ENCODE data around the gene GDPD5.
A peak's percentile ranks its signal among the peaks of the same experiment; 100 is the strongest.

Gene GDPD5

DNA sequence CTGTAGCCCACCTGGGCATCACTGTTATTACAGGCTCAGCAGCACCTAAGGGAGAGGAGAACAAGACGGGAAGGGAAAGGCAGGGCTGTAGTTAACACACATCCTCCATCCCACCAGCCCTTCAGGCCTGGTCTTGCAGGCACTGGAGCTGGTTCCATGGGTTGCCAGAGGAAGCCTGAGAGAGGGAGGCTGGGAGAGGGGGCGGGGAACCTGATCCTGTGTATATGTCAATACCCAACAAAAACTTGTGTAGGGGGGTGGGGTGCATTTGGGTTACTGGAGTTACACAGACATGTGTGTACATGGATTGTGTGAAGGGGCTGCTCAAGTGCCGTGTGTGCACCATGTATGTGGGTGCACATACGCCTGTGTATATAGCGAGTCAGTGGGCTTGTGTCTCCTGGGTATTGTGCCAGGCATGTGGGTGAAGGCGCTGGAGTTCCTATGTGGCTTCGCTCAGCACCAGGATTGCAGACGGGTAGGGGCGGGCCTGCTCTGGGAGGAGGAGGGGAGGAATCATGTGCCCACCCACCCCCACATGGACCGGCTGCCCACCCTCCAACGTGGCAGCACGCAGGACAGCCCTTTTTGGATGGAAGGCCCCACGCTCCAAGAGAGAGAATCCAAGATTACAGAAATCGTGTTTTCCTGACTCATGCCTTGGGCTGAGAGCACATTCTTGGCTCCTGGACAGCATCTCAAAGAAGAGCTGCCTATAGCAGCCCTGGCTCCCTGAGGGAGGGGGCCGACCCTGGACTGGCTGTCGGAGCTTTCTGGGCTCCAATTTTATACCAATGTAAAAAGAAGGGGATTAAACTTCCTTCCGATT, 32.1 kb upstream of the GDPD5 start:
- peak; percentile 96 for DNase-seq

DNA sequence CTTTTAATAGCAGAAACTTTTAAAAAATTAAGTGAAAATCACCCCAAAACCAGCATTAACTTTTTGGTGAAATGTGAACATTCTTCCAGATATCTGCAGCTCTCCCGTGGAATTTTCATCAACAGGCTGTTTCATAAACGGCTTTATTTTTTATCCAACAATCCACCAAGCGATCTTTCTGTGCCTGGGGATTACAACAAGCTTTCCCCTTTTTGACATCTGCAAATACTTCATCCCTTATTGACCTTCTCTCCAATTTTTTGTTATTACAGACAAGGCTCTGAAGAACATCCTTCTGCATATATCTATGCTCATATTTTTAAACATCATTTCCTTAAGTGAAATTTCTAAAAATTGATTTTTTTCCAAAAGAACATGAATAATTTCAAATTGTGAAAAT, 30.5 kb upstream of the GDPD5 start:
- no peak for DNase-seq

DNA sequence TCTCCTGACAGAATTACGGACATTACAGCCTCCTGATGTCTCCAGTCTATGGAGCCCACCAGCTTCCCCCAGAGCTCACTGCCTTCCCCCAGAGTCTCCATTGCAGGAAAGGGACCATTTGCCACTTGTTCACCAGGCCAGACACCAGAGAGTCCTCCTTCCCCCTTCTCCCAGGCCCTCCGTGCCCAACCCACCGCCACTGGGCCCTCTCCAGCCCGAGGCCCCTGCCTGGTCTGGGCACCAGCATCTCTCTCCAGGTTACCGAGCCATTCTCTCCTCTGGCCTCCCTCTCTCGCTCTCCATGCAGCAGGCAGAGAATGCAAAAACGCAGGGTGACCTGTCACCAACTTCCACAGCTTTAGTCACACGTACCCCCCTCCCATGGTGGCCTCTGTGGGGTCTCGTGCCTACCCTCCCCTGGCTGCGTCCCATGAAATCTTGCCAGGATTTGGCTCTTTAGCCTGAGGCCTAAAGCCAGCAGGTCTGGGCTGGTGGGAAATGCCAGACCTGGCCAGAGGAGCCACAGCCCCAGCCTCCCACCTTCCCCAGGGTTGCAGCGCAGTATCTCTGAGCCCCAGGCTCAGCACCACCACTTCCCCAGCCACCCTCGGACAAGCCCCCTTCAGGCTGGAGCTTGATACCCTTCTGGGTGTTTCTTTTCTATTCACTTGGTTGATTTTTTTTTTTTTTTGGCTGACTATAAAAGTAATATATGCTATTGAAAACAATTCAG, 29.5 kb upstream of the GDPD5 start:
- no peak for DNase-seq

- peak; percentile 98 for DNase-seq
These were observed 28.7 kb upstream of the GDPD5 start for GRCh38 chr11:75554258-75555022.

- no peak for DNase-seq
These were observed 28.1 kb upstream of the GDPD5 start for GRCh38 chr11:75553889-75554257.

DNA sequence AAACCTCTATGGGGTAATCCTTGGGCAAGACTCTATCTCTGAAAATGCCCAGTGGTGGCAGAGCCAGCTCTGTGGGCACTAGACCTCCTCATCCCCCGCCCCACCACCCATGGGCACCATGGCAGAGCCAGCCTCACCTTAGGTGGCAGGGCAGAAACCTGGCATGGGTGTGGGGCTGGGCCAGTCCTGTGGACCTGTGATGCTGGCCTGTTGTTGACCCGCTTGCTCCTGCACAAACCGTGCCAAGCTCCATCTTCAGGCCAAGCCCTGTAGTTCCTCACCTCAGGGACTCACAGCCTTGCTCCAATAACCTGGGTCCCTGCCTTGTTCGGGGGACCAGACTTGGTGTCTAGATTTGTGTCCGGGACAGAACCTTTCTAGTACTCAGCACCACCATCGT, 27.4 kb upstream of the GDPD5 start:
- DNase-seq, result no peak

DNA sequence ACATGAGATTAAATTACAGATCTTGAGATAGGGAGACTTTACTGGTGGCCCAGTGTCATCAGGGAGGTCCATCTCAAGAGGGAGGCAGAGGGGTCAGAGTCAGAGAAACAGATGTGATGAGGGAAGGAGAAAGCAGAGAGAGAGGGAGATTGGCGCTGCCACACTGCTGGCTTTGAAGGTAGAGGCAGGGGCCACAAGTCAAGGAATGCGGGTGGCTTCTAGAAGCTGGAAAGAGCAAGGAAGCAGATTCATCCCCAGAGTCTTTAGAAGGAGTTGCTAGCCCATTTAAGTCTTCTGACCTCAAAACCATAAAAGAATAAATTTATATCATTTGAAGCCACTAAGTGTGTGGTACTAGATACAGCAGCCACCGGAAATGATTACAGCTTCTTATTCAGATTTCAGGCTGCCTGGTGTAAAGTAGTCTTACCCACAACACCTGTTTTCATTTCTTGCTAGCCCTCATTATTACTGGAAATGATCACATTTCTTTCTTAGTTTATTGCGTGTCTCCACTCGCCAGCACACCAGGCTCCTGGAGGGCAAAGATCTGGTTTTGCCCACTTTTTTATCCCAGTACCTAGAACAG, 23.7 kb upstream of the GDPD5 start:
- DNase-seq, result no peak

DNA sequence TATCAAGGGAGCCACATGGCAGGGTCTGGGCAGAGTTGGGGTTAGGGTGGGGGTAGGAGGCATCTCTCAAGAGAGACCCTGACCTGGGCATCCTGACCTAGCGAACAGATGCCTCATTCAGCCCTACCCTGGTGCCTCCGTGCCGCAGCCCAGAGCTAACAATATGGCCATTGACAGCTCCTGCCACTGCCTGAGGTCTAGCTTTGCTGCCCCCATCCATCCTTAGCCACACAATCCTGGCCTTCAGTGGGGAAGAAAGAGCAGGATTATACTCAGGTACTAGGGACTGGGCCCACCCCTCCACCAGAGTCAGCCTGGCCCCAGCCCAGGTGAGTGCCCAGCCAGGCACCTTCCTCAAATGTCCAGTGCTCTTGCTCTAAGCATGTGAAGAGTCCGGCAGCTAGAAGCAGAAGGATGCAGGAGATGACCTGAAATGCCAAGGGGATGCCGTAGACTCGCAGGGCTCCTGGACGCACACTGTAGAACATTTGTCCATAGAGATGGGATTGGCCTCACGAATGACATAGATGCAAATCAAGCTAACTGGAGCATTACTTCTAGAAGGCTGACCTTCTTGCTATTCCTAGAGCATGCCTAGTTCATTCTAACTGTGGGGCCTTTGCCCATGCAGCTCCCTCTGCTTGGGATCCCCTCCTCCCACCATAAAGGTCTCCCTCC, 23.0 kb upstream of the GDPD5 start:
- no peak for DNase-seq

DNA sequence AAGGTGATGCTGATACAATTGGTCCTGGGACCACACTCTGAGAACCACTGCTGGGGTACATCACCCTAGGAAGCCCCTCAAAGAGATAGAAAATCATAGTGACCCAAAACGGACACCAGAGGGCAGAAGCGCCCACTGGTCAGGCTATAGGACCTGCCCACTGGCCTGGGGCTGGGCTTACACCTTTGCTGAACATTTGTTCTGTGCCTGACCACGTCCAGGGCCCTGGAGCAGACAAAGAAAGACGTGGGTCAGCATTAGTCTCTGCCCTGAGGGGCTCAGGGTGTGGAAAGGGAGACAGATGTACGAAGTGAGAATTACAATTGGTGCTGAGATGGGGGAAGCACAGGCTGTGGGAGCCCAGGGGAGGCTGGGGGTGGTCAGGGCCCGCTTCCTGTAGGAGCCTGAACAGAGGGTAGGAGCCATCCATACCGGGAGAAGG, 21.9 kb upstream of the GDPD5 start:
- DNase-seq, result peak; percentile 57

DNA sequence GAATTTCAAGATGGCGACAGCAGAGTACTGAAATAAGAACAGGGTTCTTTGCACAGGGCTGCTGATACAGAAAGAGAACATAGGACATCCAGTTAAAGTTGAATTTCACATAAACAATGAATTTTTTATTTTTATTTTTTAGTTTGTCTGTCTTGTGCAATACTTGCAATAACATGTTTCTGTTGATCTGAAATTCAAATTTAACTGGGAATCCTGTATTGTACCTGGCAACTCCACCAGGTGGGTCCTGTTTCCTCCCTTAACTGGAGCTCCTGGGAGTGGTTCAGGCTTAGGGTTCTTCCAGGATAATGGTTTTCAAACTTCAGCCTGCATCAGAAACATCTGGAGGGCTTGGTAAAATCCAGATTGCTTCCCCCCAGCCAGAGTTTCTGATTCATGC, 21.4 kb upstream of the GDPD5 start:
- DNase-seq, result no peak

DNA sequence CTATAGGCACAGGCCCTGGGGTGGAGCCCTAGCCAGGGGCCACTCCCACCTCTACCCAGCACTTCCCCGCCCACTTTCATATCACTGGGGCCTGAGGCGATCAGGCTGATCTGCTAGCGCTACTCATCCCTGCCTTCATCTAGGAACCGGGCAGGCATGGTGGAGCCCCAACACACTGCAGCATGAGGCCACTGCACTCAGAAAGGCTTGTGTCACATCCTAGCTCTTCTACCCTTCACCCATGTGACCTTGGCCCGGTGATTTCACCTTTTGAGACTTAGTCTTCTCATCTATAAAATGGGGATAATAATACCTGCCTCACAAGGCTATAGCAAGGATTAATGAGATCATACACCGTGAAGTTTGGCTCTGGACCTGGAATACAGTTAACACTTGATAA, 18.1 kb upstream of the GDPD5 start:
- no peak for DNase-seq

DNA sequence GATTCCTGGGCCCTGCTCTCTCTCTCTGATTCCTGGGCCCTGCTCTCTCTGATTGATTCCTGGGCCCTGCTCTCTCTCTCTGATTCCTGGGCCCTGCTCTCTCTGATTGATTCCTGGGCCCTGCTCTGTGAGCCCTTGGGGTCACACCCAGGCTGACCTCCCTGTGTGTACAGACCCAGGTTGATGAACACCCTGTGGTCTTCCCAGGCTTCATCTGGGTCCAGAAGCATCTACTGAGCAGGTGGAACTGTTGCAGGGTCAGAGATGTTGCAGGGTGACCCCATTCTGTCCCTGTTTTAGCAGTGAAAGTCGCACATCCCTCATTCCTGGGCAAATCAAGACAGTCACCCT, 16.3 kb upstream of the GDPD5 start:
- no peak for DNase-seq

GRCh38 chr11:75541193-75542087, 15.7 kb upstream of the GDPD5 start:
- no peak for DNase-seq

GRCh38 chr11:75539459-75540334, 14.0 kb upstream of the GDPD5 start:
- DNase-seq, result no peak

DNA sequence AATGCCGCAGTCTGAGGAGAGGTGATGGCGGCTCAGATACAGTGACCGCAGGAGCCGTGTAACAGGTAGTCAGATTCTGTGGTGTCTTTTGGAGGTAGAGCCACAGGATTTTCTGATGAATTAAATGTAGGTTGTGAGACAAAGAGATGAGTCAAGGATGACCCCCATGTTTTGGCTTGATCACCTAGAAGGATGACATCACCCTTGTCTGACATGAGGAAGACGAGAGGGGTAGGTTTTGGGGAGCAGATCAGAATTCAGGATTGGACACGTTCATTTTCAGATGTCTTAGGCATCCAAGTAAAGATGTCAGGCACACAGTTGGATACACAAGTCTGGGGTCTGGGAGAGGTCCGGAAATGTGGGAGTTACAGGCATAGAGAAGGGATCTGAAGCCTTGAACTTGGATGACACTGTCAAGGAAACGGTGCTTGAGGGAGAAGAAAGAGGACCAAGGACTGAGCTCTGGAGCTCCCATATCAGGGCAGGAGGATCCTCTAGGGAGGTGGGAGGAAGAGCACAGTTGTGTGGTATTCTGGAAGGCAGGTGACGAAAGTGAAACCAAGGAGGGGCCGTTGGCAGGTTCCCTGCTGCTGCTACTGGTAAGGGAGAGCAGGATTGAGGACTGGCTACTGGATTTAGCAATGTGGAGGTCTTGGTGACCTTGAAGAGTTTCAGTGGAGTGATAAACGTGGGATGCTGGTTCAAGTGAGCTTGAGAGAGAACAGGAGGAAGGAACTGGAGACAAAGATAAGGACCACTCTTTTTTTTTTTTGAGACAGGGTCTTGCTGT, 12.6 kb upstream of the GDPD5 start:
- no peak for DNase-seq

DNA sequence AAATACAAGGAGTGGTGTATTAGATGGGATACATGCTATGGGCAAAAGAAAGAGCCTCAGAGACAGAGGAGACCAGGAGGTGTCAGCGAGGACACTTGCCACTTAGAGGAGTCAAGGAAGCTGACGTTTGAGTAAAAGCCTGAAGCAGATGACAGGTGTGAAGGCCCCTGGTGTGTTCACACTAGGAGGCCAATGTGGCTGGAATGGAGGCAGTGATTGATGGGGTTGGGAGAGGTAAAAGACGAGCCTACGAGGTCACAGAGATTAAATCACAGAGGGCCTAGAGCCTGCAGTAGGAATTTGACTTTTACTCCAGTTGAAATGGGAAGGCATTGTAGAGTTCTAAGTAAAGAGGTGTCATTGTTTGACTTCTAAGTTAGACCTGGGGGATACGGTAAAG, 12.0 kb upstream of the GDPD5 start:
- DNase-seq, result no peak

DNA sequence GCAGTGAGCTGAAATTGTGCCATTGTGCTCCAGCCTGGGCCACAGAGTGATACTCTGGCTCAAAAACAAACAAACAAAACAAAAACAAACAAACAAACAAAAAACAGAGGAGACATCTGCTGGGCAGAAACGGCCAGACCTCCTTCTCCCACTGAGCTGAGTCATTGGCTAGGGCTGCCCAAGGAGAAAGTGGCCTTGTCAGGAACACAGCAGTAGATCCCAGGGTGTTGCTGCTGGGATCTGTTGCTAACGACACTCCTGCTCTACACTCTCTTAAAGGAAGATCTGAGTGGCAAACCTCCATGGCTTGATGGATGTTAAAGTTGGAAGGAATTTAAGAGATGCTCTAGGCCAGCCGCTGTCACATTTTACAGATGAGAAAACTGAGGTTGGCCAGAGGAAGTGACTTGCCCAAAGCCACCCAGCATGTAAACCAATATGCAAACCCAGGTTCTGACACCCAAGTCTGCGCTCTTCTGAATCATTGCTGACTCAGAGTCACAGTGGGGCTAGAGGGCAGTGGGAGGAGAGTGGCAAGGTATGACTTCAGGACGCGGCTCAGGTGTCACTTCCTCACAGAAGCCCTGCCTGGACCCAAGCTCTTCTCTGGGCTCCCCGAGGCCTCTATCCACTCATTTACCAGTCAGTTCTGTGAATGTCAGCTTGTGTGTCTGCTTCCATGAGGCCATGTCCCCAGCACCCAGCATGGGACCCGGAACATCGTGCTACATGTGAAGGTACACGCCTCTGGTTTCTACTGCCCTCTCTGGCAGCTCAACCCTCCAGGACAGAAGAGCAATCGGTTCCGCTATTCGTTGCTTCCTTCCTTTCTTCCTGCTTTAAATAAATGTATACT, 11.3 kb upstream of the GDPD5 start:
- no peak for DNase-seq

GRCh38 chr11:75535071-75535470, 9.3 kb upstream of the GDPD5 start:
- no peak for DNase-seq

Measured in NCI-H226 (cell line).